Suprapubic skin (tissue), 4 donors: ENCODE results near the gene ZNF823. TPM values are rescaled to one million over a fixed set of nuclear protein-coding genes. Genes with fewer than 3 reads are reported as not detected.
A peak's percentile ranks its signal among the peaks of the same experiment; 100 is the strongest.

Source experiments
- DNase-seq, 2 donors: peaks; one replicate each; pipeline ENCODE4 v3.0.0-alpha.2; 2019; ENCODE audit warnings: low spot score in 2 of 2
- H3K27ac ChIP-seq: fragments of 200-600 bp; sonication (generic); one replicate; pipeline ENCODE4 v1.5.1; 2019
- H3K27me3 ChIP-seq: fragments of 200-600 bp; sonication (generic); one replicate; pipeline ENCODE4 v1.5.1; 2019
- H3K36me3 ChIP-seq: fragments of 200-600 bp; sonication (generic); one replicate; pipeline ENCODE4 v1.5.1; 2019
- H3K4me1 ChIP-seq: fragments of 200-600 bp; sonication (generic); one replicate; pipeline ENCODE4 v1.5.1; 2019
- H3K4me3 ChIP-seq: fragments of 200-600 bp; sonication (generic); one replicate; pipeline ENCODE4 v1.5.1; 2019; ENCODE audit warnings: mild to moderate bottlenecking
- H3K9me3 ChIP-seq: fragments of 200-600 bp; sonication (generic); one replicate; pipeline ENCODE4 v1.5.1; 2019
- EP300 ChIP-seq: sonication (generic); formaldehyde crosslinking; IDR thresholded peaks from one replicate; pipeline ENCODE4 v1.6.1; 2017; ENCODE audit warnings: antibody characterized with exemption
- POLR2A ChIP-seq, 2 donors: fragments of 450-650 bp; IDR thresholded peaks; one replicate each; pipeline ENCODE4 v1.6.1; 2017; ENCODE audit warnings: antibody characterized with exemption in 2 of 2, mild to moderate bottlenecking in 2 of 2, moderate library complexity in 2 of 2
- POLR2AphosphoS5 ChIP-seq, 3 donors: sonication (generic); formaldehyde crosslinking; IDR thresholded peaks; one replicate each; pipeline ENCODE4 v1.6.1; 2017; ENCODE audit warnings: antibody characterized with exemption in 3 of 3
- WGBS: methylation state at CpG from one replicate; pipeline ENCODE4 v1.1.5; 2018; 5-methylcytosine and 5-hydroxymethylcytosine counted together
- total RNA-seq, 4 donors: library from RNA; depleted of rRNA; stranded (reverse); fragments of >200 nt; gene quantifications; one replicate each; pipeline ENCODE4 v1.1.0, GENCODE V29; 2016
- TF ChIP-seq, protein P1 (sequence below), 2 donors: fragments of 200-600 bp in 1 of 2; fragments of 450-650 bp in 1 of 2; sonication (generic) in 1 of 2; IDR thresholded peaks; one replicate each; pipeline ENCODE4 v1.5.1; 2016 to 2019; ENCODE audit warnings: antibody characterized with exemption in 2 of 2, mild to moderate bottlenecking in 1 of 2, moderate library complexity in 1 of 2

The ZNF823 gene
- total RNA-seq, 4 donors from 2014 or later: 6.8 to 12.3 (median 10.1) TPM

DNA sequence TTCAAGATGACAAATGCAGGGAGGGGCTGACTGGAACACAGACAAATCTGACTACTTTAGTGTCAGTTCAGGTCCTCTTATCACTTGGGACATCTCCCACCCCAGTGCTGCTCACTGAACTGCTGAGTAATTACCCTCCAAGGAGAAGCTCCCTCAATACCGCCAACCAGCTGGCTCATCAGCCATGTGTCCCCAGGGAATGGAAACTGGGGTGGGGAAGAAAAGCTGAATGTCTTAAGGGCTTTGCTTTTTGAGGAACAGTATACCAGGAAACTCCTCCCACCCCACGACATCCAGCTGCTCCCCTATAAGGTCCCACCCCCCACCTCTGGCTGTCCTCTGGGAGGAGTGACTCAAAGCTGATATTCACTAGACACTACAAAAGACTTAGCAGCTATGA, 2.0 kb downstream of the ZNF823 start:
- Histone ChIP-seq H3K9me3 (no peaks in the 10 kb centered on the region), H3K4me1 (peaks cover 35% of the 10 kb centered on the region), H3K27me3 (no peaks in the 10 kb centered on the region), H3K36me3 (no peaks in the 10 kb centered on the region), H3K4me3 (no peak overlapping the region), H3K27ac (no peak overlapping the region)
- 15% methylated on average over 2 of the region's 2 CpGs for WGBS
- TF ChIP-seq POLR2A (IDR thresholded peaks at IDR 0.05) (no peak), POLR2AphosphoS5 (IDR thresholded peaks at IDR 0.05) (no peak), EP300 (no peak)
- TF ChIP-seq, protein P1, sequence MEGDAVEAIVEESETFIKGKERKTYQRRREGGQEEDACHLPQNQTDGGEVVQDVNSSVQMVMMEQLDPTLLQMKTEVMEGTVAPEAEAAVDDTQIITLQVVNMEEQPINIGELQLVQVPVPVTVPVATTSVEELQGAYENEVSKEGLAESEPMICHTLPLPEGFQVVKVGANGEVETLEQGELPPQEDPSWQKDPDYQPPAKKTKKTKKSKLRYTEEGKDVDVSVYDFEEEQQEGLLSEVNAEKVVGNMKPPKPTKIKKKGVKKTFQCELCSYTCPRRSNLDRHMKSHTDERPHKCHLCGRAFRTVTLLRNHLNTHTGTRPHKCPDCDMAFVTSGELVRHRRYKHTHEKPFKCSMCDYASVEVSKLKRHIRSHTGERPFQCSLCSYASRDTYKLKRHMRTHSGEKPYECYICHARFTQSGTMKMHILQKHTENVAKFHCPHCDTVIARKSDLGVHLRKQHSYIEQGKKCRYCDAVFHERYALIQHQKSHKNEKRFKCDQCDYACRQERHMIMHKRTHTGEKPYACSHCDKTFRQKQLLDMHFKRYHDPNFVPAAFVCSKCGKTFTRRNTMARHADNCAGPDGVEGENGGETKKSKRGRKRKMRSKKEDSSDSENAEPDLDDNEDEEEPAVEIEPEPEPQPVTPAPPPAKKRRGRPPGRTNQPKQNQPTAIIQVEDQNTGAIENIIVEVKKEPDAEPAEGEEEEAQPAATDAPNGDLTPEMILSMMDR (IDR thresholded peaks at IDR 0.05): no peak
- DNase-seq: peak in 1 of 2 donors; percentile 64

DNA sequence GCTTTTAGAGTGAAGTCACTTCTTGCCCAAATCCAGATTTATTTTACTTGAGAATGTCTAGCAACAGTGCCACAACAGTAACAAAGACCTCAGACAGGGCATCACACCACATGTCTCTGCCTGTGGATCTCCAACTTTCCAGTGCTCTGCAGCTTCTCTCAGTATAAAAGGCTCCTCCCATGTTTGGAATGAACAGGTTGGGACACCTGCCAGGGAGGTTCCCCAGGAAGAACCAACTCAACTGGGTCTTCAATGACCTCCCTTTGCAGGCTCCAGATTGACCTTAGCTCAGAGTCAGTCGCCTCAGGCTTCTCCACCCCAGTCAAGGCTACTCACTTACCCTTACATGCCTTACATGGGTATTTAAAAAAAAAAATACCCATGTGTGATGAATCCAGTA, 3.4 kb downstream of the ZNF823 start:
- H3K9me3 ChIP-seq: no peaks in the 10 kb centered on the region
- no peak overlapping the region for H3K4me3 ChIP-seq
- no peaks in the 10 kb centered on the region for H3K27me3 ChIP-seq
- H3K36me3 ChIP-seq: no peaks in the 10 kb centered on the region
- 55% methylated on average over 1 of the region's 1 CpG for WGBS
- H3K27ac ChIP-seq: no peak overlapping the region
- TF ChIP-seq, protein P1 (IDR thresholded peaks at IDR 0.05): no peak
- TF ChIP-seq EP300: no peak
- no peak for TF ChIP-seq POLR2AphosphoS5 (IDR thresholded peaks at IDR 0.05)
- TF ChIP-seq POLR2A (IDR thresholded peaks at IDR 0.05): no peak
- DNase-seq: no peak
- H3K4me1 ChIP-seq: peaks cover 35% of the 10 kb centered on the region

DNA sequence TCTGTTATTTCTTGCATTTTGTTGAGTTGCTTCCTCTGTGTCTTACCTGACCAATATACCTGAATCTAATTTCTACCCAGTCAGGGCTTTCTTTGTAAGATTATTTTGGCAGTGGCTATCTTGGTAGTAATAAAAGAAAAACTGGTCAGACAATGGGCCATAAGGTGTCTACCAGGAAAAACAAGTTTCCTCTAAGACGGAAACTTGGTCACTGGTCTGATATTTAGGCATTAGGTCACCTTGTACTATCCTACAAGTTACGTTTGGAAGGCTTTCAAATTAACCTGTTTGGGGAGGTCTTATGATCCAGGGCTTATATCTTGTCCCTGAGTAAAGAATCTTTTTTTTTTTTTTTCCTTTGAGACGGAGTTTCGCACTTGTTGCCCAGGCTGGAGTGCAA, 9.2 kb downstream of the ZNF823 start:
- H3K36me3 ChIP-seq: peaks cover 13% of the 10 kb centered on the region
- TF ChIP-seq POLR2AphosphoS5 (IDR thresholded peaks at IDR 0.05) (no peak), EP300 (no peak), POLR2A (IDR thresholded peaks at IDR 0.05) (no peak)
- TF ChIP-seq, protein P1 (IDR thresholded peaks at IDR 0.05): no peak
- H3K4me3 ChIP-seq: no peak overlapping the region
- WGBS: 87% methylated on average over 4 of the region's 4 CpGs
- H3K4me1 ChIP-seq: no peaks in the 10 kb centered on the region
- DNase-seq: no peak
- H3K9me3 ChIP-seq: no peaks in the 10 kb centered on the region
- no peaks in the 10 kb centered on the region for H3K27me3 ChIP-seq
- peak overlapping the region; percentile 42 for H3K27ac ChIP-seq

DNA sequence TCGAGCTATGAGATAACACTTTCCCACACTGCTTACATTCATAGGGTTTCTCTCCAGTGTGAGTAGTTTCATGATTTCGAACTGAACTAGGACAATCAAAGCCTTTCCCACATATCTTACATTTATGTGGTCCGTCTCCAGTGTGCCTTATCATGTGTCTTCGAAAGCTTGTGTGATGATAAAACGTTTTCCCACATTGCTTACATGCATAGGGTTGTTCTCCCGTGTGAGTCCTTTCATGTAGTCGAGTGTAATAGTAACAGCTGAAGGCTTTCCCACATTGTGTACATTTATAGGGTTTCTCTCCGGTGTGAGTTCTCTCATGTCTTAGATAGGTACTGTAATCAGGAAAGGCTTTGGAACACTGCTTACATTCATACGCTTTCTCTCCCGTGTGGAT, 16.3 kb downstream of the ZNF823 start:
- Histone ChIP-seq H3K36me3 (peaks cover 49% of the 10 kb centered on the region), H3K4me1 (no peaks in the 10 kb centered on the region), H3K27me3 (no peaks in the 10 kb centered on the region), H3K9me3 (peaks cover 23% of the 10 kb centered on the region), H3K4me3 (no peak overlapping the region), H3K27ac (no peak overlapping the region)
- WGBS: 97% methylated on average over 10 of the region's 10 CpGs
- no peak for TF ChIP-seq EP300
- no peak for TF ChIP-seq POLR2A (IDR thresholded peaks at IDR 0.05)
- no peak for TF ChIP-seq POLR2AphosphoS5 (IDR thresholded peaks at IDR 0.05)
- TF ChIP-seq, protein P1 (IDR thresholded peaks at IDR 0.05): no peak
- no peak for DNase-seq

DNA sequence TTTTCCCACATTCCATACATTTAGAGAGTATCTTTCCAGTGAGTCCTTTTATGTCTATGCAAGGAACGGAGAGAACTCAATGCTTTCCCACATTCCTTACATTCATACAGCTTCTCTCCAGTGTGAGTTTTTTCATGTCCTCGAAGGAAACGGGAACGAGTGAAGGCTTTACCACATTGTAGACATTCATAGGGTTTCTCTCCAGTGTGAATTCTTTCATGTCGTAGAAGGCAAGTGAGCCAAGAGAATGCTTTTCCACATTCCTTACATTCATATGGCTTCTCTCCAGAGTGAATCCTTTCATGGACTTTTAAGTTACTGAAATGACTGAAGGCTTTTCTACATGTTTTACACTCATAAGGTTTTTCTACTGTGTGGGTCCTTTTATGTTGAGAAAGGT, 17.1 kb downstream of the ZNF823 start:
- Histone ChIP-seq H3K4me3 (no peak overlapping the region), H3K9me3 (peaks cover 23% of the 10 kb centered on the region), H3K27me3 (no peaks in the 10 kb centered on the region), H3K27ac (no peak overlapping the region), H3K36me3 (peaks cover 49% of the 10 kb centered on the region), H3K4me1 (no peaks in the 10 kb centered on the region)
- 81% methylated on average over 5 of the region's 5 CpGs for WGBS
- no peak for DNase-seq
- TF ChIP-seq, protein P1 (IDR thresholded peaks at IDR 0.05): no peak
- TF ChIP-seq POLR2A (IDR thresholded peaks at IDR 0.05): no peak
- TF ChIP-seq EP300: no peak
- TF ChIP-seq POLR2AphosphoS5 (IDR thresholded peaks at IDR 0.05): no peak
